Activated CD4-positive, alpha-beta memory T cell treated with anti-CD3 and anti-CD28 coated beads for 36 hours (primary cell): ENCODE measurements around the gene CACNB4. TPM values are rescaled to one million over a fixed set of nuclear protein-coding genes. Genes with fewer than 3 reads are reported as not detected.
"Not testable (repeated sequence)": the region's sequence is repeated elsewhere in the genome, so short reads cannot be mapped to it uniquely, and the experiment has no call there.

Source experiments
- CTCF ChIA-PET: fragments of 350-600 bp; sonication (Branson Sonifier 250); formaldehyde crosslinking; loops from one replicate; lab custom pipeline; 2021; ENCODE audit warnings: antibody characterized with exemption, inconsistent platforms; lab: Charles Lee
- POLR2A ChIA-PET: fragments of 350-600 bp; sonication (Branson Sonifier 250); formaldehyde crosslinking; loops from one replicate; lab custom pipeline; 2021; ENCODE audit warnings: antibody characterized with exemption; lab: Charles Lee
- DNase-seq: peaks from one replicate; pipeline ENCODE4 v3.0.0-alpha.2; 2020
- H3K27ac Mint-ChIP-seq: one replicate; pipeline ENCODE4 v1.8.0; 2021; ENCODE audit warnings: mixed read lengths
- H3K27me3 Mint-ChIP-seq: one replicate; pipeline ENCODE4 v1.8.0; 2021; ENCODE audit warnings: mixed read lengths
- H3K36me3 Mint-ChIP-seq: one replicate; pipeline ENCODE4 v1.8.0; 2021; ENCODE audit warnings: mixed read lengths
- H3K4me1 Mint-ChIP-seq: one replicate; pipeline ENCODE4 v1.8.0; 2021; ENCODE audit warnings: low read depth, mixed read lengths
- H3K4me3 Mint-ChIP-seq: one replicate; pipeline ENCODE4 v1.8.0; 2021; ENCODE audit warnings: mild to moderate bottlenecking, mixed read lengths
- H3K9me3 Mint-ChIP-seq: one replicate; pipeline ENCODE4 v1.8.0; 2021; ENCODE audit warnings: mixed read lengths
- intact Hi-C: fragments of 100-400 bp; cut with micrococcal nuclease; formaldehyde crosslinking; loops from one replicate; pipeline ENCODE4 v1.15.1; 2023
- total RNA-seq, 2 experiments: library from RNA; stranded (reverse); gene quantifications; one replicate each; pipeline ENCODE4 v1.2.3, GENCODE V29; 2021

CACNB4 gene
- under 1 TPM; 0.19 to 0.48 TPM for total RNA-seq

DNA sequence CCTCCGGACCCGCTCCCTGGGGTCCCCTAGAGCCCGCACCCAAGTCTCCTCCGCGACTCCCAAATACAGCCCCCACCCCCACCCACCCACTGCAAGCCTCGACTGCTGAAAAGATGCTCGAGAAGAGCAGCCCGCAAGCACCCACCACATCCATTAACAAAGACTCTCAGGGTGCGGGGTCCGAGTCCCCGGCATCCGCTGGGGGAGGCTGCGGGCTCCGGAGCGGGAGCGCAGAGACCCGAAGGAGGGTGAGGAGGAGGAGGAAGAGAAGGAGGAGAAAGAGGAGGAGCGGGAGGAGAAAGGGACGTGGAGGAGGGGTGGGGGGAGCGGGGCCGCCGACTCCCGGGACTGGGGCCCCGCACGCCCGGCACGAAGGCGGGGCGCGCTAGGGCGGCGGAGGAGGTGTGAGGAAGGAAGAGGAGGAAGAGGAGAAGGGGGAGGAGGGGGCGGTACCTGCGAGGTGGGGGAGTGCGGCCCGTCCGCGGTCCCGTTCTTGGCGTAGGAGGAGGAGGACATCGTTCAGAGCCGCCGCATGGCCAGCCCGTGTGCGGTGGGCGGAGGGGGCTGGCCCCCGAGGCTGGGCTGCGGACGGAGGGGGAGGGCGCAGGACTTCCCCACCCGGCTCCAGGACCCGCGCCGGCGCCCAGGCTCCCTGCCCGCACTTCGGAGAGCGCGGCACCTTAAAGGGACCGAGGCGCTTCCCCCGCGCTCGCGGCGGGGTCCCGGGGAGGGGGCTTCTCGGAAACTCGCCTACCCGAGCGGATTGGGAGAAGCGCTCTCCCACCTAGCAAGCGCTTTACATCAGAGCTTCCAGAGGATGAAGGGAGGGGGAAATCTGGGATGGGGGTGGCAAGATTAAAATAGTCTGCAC is at the start of gene CACNB4:
CACNB4 (minus strand) TSS at position 549 of the 871 bp plus-strand sequence.
- CTCF ChIA-PET: interaction anchor here (0.6 to 1.9 kb wide), 2 partner anchors 530 to 537 kb away, joined by 3 to 5 read pairs; no protein-coding TSS in a partner anchor
- POLR2A ChIA-PET: no interaction called here
- Mint-ChIP-seq H3K4me1 (peaks cover 19% of the 10 kb centered on the region), H3K36me3 (no peaks in the 10 kb centered on the region), H3K4me3 (peak within 1 kb of the TSS; percentile 63), H3K27me3 (peaks cover 39% of the 10 kb centered on the region), H3K9me3 (no peaks in the 10 kb centered on the region), H3K27ac (no peak within 1 kb of the TSS)
- peak; percentile 13 for DNase-seq
- intact Hi-C loops: loop anchor here (5.0 kb wide), 1 partner anchor 79 kb away; the partner anchor contains the start of gene STAM2

GRCh38 chr2:152134488-152135280 is 35.8 kb upstream of the CACNB4 start:
- ChIA-PET CTCF (no interaction called here), POLR2A (no interaction called here)
- H3K27ac Mint-ChIP-seq: no peak overlapping the region
- H3K9me3 Mint-ChIP-seq: no peaks in the 10 kb centered on the region
- H3K36me3 Mint-ChIP-seq: peaks cover 10% of the 10 kb centered on the region
- H3K4me3 Mint-ChIP-seq: no peak overlapping the region
- H3K4me1 Mint-ChIP-seq: peaks cover 12% of the 10 kb centered on the region
- intact Hi-C loops: loop anchor here (1.0 kb wide), 1 partner anchor 32 kb away; no protein-coding TSS in a partner anchor
- no peaks in the 10 kb centered on the region for H3K27me3 Mint-ChIP-seq
- peak; percentile 69 for DNase-seq

DNA sequence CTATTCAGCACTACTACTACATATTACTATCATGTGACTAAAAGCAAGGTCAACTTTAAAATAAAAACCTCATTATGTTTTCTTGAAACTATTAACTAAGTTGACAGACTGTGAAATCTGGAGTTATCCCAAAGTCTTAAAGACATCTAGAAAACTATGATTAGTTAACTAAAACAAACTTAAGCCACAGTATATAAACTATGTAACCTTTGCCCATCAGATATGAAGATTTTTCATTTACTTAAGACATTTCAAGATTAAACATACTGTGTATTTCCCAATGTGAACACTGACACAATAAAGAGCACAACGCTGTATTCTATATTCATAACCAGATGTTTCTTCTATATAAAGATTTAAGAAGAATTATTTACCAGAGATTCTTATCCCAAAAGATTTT is 33.5 kb upstream of the CACNB4 start:
- H3K36me3 Mint-ChIP-seq: peaks cover 11% of the 10 kb centered on the region
- intact Hi-C loops: no loop called here
- peaks cover 12% of the 10 kb centered on the region for H3K4me1 Mint-ChIP-seq
- ChIA-PET POLR2A (no interaction called here), CTCF (no interaction called here)
- DNase-seq: no peak
- H3K9me3 Mint-ChIP-seq: no peaks in the 10 kb centered on the region
- no peak overlapping the region for H3K4me3 Mint-ChIP-seq
- H3K27me3 Mint-ChIP-seq: no peaks in the 10 kb centered on the region
- no peak overlapping the region for H3K27ac Mint-ChIP-seq

DNA sequence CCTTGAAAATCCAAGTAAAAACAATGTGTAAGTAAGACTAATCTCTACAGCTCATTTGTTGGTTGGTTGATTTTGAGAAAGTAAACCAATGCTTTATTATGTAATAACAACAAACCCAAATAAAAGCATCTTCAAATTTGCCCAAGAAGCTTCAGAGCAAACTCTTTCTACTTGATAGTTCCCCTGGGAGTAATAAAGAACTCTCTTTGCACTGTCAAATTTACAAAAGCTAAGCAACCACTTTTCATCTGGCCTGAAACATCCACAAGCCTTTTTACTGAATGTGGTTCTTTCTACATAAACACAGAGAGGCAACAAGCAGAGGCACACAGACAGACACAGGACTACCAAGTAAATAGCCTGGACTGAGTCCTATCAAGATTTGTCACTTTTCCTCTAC is 28.8 kb upstream of the CACNB4 start:
- H3K36me3 Mint-ChIP-seq: peaks cover 20% of the 10 kb centered on the region
- ChIA-PET CTCF (no interaction called here), POLR2A (no interaction called here)
- no peaks in the 10 kb centered on the region for H3K4me1 Mint-ChIP-seq
- H3K27me3 Mint-ChIP-seq: no peaks in the 10 kb centered on the region
- H3K9me3 Mint-ChIP-seq: no peaks in the 10 kb centered on the region
- intact Hi-C loops: no loop called here
- H3K27ac Mint-ChIP-seq: no peak overlapping the region
- DNase-seq: no peak
- no peak overlapping the region for H3K4me3 Mint-ChIP-seq

DNA sequence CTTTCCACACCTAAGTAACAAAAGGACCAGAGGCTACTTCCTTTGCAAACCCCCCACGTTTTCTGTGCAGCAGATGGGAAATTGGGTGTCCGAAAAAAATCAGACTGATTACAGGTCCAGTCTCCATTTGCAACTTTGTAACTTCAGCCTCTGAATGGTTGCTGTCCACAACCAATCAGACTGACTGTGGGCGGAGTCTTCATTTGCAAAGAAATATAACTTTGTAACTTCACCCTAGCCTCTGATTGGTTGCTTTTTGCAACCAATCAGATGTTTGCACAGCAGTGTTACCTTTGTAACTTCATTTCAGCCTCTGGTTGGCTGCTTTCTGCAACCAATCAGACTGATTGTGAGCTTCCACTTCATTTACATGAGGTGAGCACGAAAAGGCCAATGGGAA is 27.8 kb upstream of the CACNB4 start:
- intact Hi-C loops: no loop called here
- H3K4me3 Mint-ChIP-seq: no peak overlapping the region
- peaks cover 16% of the 10 kb centered on the region for H3K36me3 Mint-ChIP-seq
- no peak overlapping the region for H3K27ac Mint-ChIP-seq
- no peaks in the 10 kb centered on the region for H3K27me3 Mint-ChIP-seq
- no peak for DNase-seq
- CTCF ChIA-PET: no interaction called here
- no peaks in the 10 kb centered on the region for H3K9me3 Mint-ChIP-seq
- POLR2A ChIA-PET: no interaction called here
- H3K4me1 Mint-ChIP-seq: no peaks in the 10 kb centered on the region

- no peak overlapping the region for H3K4me3 Mint-ChIP-seq
- intact Hi-C loops: no loop called here
- no peak for DNase-seq
- peaks cover 12% of the 10 kb centered on the region for H3K36me3 Mint-ChIP-seq
- no peaks in the 10 kb centered on the region for H3K9me3 Mint-ChIP-seq
- no peaks in the 10 kb centered on the region for H3K27me3 Mint-ChIP-seq
- POLR2A ChIA-PET: no interaction called here
- no peaks in the 10 kb centered on the region for H3K4me1 Mint-ChIP-seq
- H3K27ac Mint-ChIP-seq: no peak overlapping the region
- CTCF ChIA-PET: interaction anchor here (1.2 kb wide), 1 partner anchor 97 kb away, joined by 5 read pairs; no protein-coding TSS in a partner anchor
Observed at GRCh38 chr2:152122161-152122560, 23.3 kb upstream of the CACNB4 start.

DNA sequence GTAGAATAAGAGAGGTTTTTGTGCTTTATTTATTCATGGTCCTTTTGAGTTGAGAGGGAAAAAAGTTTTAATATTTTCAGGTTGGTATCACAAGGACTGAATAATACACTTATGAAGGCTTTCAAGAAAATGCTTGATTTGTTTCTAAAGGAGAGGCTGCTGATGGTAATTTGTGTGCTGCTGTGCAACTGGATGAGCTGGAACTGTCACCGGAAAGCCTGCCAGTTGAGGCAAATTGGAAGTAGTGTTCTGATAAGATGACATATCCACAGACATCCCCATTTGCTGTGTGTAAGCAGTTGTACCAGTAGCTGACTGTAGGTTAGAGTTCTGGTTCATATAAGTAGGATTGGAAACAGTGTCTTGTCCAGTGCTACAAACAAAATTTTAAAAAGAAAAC is 21.6 kb upstream of the CACNB4 start:
- Mint-ChIP-seq H3K4me1 (no peaks in the 10 kb centered on the region), H3K27ac (no peak overlapping the region), H3K4me3 (no peak overlapping the region), H3K27me3 (no peaks in the 10 kb centered on the region), H3K36me3 (peaks cover 11% of the 10 kb centered on the region), H3K9me3 (no peaks in the 10 kb centered on the region)
- POLR2A ChIA-PET: no interaction called here
- DNase-seq: no peak
- intact Hi-C loops: no loop called here
- CTCF ChIA-PET: no interaction called here

DNA sequence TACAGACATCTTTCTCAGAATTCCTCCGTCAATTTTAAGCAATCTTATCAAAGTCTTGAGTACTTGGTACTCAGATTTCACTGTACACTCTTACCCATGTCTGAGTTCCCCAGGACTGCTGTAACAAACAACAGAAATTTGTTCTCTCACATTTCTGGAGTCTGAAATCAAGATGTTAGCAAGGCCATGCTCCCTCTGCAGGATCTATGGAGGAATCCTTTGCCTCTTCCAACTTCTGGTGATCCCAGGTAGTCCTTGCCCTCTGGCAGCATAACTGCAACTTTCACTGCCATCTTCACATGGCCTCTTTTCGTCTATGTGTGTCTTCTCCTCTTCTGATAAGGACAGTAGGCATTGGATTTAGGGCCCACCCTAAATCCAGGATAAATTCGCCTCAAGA is 17.1 kb upstream of the CACNB4 start:
- CTCF ChIA-PET: no interaction called here
- Mint-ChIP-seq H3K4me1 (no peaks in the 10 kb centered on the region), H3K9me3 (no peaks in the 10 kb centered on the region), H3K27ac (no peak overlapping the region), H3K36me3 (no peaks in the 10 kb centered on the region), H3K27me3 (no peaks in the 10 kb centered on the region), H3K4me3 (no peak overlapping the region)
- DNase-seq: no peak
- intact Hi-C loops: no loop called here
- POLR2A ChIA-PET: no interaction called here

DNA sequence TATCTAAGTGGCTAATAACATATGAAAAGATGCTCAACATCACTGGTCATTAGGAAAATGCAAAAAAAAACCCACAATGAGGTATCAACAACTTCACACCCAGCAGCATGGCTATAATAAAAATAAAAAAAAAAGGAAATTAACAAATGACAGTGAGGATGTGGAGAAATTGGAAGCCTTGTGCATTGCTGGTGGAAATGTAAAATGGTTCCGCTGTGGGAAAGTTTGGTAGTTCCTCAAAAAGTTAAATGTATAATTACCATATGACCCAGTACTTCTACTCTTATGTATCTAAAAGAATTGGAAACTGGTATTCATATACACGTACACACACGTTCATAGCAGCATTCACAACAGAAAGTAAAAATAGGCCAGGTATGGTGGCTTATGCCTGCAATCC is 15.5 kb upstream of the CACNB4 start:
- H3K27me3 Mint-ChIP-seq: no peaks in the 10 kb centered on the region
- DNase-seq: no peak
- ChIA-PET CTCF (no interaction called here), POLR2A (no interaction called here)
- H3K4me1 Mint-ChIP-seq: no peaks in the 10 kb centered on the region
- H3K36me3 Mint-ChIP-seq: no peaks in the 10 kb centered on the region
- no peaks in the 10 kb centered on the region for H3K9me3 Mint-ChIP-seq
- no peak overlapping the region for H3K27ac Mint-ChIP-seq
- intact Hi-C loops: no loop called here
- no peak overlapping the region for H3K4me3 Mint-ChIP-seq

DNA sequence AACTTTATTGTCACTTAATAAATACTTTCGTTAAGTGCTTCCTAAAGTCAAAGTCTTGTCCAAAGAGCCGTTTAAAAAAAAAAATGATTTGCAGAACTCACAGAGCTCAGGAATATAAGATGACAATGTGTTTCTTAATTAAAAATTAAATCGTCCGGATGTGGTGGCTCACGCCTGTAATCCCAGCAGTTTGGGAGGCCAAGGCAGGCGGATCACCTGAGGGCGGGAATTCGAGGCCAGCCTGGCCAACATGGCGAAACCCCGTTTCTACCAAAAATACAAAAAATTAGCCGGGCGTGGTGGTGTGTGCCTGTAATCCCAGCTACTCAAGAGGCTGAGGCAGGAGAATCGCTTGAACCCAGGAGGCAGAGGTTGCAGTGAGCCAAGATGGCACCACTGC is 8.3 kb upstream of the CACNB4 start:
- intact Hi-C loops, H3K4me1 Mint-ChIP-seq, H3K36me3 Mint-ChIP-seq, H3K27ac Mint-ChIP-seq, H3K4me3 Mint-ChIP-seq, H3K9me3 Mint-ChIP-seq, DNase-seq, H3K27me3 Mint-ChIP-seq: not testable (repeated sequence)
- CTCF ChIA-PET: interaction anchor here (1.8 kb wide), 1 partner anchor 70 kb away, joined by 4 read pairs; no protein-coding TSS in a partner anchor
- POLR2A ChIA-PET: interaction anchor here (1.2 kb wide), 1 partner anchor 338 kb away, joined by 3 read pairs; no protein-coding TSS in a partner anchor

- Mint-ChIP-seq H3K27me3 (peaks cover 7% of the 10 kb centered on the region), H3K9me3 (no peaks in the 10 kb centered on the region), H3K4me3 (no peak overlapping the region), H3K36me3 (no peaks in the 10 kb centered on the region), H3K4me1 (no peaks in the 10 kb centered on the region), H3K27ac (no peak overlapping the region)
- intact Hi-C loops: no loop called here
- CTCF ChIA-PET: interaction anchor here (1.8 kb wide), 1 partner anchor 70 kb away, joined by 4 read pairs; no protein-coding TSS in a partner anchor
- no peak for DNase-seq
- POLR2A ChIA-PET: interaction anchor here (1.2 kb wide), 1 partner anchor 339 kb away, joined by 3 read pairs; no protein-coding TSS in a partner anchor
Observed at GRCh38 chr2:152106464-152106863, 7.6 kb upstream of the CACNB4 start.

- intact Hi-C loops: no loop called here
- POLR2A ChIA-PET: interaction anchor here (0.6 kb wide), 1 partner anchor 539 kb away, joined by 5 read pairs; no protein-coding TSS in a partner anchor
- no peak for DNase-seq
- H3K4me1 Mint-ChIP-seq: peaks cover 9% of the 10 kb centered on the region
- H3K9me3 Mint-ChIP-seq: no peaks in the 10 kb centered on the region
- CTCF ChIA-PET: no interaction called here
- no peak overlapping the region for H3K27ac Mint-ChIP-seq
- no peak overlapping the region for H3K4me3 Mint-ChIP-seq
- H3K36me3 Mint-ChIP-seq: no peaks in the 10 kb centered on the region
- peaks cover 25% of the 10 kb centered on the region for H3K27me3 Mint-ChIP-seq
Observed at GRCh38 chr2:152103271-152103670, 4.4 kb upstream of the CACNB4 start.
